ENCODE results near the gene WRAP73.
"Not testable (repeated sequence)": the region's sequence is repeated elsewhere in the genome, so short reads cannot be mapped to it uniquely, and the experiment has no call there.

Gene WRAP73

DNA sequence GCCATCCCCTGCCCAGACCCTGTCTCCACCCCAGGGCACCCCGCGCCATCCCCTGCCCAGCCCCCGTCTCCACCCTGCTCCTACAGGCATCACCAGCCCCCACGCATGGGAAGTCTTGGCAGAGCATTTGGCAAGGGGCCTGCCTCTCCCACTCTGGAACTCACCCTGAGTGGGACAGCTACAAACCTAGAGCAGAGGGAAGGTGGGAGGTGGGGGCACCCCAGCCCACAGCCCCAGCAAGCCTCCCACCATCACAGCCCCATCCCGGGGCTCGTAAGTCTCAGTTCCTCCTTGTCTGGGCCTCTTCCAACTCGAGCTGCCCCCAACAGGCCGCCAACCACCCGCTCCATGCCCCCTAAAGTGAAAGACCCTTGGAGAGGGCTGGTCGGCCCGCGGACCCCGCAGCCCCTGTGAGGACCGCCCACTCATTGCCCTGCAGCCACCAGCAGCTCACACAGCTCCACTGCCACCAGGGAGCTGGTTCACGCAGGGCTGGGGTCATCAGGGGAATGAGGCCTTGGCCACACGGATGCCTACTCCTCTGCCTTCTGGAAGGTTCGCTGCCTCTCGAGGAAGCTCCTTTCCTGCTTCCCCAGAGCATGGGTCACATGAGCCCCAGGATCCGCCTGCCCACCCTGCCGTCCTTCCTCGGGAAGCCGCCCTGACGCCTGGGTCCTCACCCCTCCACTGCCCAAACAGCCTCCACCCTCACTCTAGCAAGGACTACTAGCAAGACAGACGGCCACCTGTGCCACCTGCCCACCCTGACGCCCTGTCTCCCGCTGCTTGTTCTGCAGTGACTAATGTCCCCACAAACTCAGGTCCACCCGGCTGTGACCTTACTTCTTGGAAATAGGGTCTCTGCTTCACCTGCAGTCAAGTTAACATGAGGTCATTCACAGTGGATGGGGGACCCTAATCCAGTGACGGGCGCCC lies 53.0 kb downstream of the WRAP73 start:
- no peak for DNase-seq (ENCODE audit: low spot score)

GRCh38 chr1:3595949-3596348 lies 54.0 kb downstream of the WRAP73 start:
- no peak for DNase-seq (ENCODE audit: low spot score)

- DNase-seq (ENCODE audit: low spot score) = no peak
Measured at GRCh38 chr1:3594706-3595377, 55.1 kb downstream of the WRAP73 start.

GRCh38 chr1:3593745-3594144 lies 56.2 kb downstream of the WRAP73 start:
- DNase-seq (ENCODE audit: low spot score) = no peak

DNA sequence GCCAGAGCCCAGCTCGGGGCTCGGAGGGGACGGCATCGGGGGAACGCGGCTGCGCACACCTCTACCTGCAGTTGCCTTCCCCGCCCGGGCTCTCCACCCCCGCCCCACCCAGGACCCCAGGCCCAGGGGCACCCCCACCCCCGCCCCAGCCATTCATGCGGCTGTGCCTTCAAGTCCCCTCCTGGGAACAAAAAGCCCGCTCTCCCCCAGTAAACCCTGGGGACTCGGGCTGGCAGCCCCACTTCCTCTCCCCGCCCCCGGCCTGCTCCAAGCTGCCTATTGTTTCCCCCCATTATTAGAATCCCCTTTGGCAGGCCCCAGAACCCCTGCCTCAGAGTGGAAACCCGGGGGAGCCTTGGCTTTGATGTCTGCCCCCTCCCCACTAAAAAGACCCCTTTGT lies 56.6 kb downstream of the WRAP73 start:
- DNase-seq (ENCODE audit: low spot score) = no peak

- no peak for DNase-seq (ENCODE audit: low spot score)
Measured at GRCh38 chr1:3590951-3591865, 58.7 kb downstream of the WRAP73 start.

DNA sequence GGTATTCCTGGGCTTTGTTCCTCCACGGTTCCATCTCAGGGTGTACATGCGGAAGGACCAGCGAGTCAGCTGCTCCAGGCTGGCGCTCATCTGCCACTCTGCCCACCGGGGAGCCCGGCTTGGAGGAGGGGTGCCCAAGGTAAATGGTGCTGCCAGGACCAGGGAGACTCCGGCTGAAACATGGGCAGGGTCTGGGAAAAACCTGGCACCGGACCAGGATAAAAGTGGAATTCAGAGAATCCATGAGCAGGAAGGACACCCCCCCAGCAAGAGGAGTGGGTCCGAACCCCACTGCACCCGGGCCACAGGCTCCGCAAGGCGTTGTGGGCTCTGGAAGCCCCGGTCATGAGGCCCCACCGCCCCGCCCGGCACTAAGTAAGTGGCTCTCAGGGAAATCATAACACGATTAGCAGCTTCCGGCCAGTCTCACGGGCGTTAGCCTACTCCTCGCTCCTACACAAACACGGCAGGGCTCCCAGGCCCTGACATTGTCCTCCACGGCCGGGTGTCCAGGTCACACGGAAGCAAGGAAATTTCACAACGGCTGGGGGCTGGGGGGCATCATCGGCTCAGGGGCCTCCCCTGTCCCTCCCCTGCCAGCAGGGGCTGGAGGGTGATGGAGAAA lies 59.7 kb downstream of the WRAP73 start:
- no peak for DNase-seq (ENCODE audit: low spot score)

- DNase-seq (ENCODE audit: low spot score) = no peak
Measured at GRCh38 chr1:3588395-3588794, 61.5 kb downstream of the WRAP73 start.

DNA sequence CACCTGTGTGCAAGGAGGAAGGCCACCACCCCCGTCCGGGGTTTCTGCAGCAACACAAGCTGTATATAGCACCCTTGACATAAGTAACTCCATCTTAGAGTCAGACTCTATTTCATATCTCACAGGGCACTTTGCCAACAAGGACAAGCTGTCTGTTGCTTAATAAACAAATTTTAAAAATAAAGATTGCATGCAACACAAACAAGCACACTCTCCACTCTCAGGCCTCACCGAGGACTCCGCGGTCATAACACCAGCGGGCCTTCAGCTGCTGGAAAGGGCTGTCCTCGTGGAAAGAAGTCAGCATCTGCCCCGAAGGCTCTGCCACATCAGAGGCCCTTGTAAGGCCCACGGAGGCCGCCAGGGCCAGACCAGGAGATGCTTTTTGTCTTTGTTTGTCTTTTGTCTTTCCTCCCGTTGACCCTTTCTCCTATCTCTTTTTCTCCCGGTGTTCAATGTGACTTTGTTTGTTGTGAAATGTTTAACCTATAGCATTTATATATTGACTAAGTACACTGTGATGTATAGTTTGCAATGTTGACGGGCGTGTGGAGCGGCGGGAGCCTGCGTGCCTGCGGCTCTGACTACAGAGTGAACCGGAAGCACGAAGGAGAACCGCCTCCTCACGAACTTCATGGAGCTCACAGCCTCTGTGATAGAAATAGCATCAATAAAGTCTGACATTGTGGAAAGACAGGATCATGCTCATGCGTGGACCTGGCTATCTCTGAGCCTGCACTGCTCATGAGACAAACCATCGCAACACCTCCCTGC lies 62.7 kb downstream of the WRAP73 start:
- no peak for DNase-seq (ENCODE audit: low spot score)

GRCh38 chr1:3585940-3586568 lies 63.8 kb downstream of the WRAP73 start:
- DNase-seq (ENCODE audit: low spot score) = no peak

DNA sequence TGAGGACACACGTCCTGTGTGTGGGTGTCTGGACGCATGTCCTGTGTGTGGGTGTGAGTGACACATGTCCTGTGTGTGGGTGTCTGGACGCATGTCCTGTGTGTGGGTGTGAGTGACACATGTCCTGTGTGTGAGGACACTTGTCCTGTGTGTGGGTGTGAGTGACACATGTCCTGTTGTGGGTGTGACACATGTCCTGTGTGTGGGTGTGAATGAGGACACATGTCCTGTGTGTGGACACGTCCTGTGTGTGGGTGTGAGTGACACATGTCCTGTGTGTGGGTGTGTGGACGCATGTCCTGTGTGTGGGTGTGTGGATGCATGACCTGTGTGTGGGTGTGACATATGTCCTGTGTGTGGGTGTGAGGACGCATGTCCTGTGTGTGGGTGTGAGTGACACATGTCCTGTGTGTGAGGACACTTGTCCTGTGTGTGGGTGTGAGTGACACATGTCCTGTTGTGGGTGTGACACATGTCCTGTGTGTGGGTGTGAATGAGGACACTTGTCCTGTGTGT lies 64.5 kb downstream of the WRAP73 start:
- not testable (repeated sequence) for DNase-seq (ENCODE audit: low spot score)

DNA sequence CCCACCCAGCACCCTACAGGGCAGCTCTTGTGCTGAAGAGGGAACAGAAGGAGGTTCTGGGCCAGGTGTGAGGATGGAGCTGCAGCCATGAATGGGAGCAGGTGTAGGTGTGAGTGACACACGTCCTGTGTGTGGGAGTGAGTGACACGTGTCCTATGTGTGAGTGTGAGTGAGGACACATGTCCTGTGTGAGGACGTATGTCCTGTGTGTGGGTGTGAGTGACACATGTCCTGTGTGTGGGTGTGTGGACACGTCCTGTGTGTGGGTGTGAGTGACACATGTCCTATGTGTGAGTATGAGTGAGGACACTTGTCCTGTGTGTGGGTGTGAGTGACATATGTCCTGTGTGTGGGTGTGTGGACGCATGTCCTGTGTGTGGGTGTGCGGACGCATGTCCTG lies 65.0 kb downstream of the WRAP73 start:
- no peak for DNase-seq (ENCODE audit: low spot score)

DNA sequence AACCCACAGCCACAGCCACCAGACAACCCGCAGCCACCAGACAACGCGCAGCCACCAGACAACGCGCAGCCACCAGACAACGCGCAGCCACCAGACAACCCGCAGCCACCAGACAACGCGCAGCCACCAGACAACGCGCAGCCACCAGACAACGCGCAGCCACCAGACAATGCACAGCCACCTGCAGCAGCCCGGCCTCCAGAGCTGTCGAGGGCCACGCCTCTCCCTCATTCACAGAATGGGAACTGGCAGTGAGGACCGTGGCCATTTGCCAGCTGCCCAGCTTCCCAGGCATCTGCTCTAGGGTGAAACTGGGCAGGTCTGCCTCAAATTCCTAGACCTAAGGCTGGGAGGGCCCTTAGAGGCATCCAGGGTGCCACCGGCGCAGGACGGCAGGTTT lies 66.2 kb downstream of the WRAP73 start:
- DNase-seq (ENCODE audit: low spot score) = not testable (repeated sequence)

DNA sequence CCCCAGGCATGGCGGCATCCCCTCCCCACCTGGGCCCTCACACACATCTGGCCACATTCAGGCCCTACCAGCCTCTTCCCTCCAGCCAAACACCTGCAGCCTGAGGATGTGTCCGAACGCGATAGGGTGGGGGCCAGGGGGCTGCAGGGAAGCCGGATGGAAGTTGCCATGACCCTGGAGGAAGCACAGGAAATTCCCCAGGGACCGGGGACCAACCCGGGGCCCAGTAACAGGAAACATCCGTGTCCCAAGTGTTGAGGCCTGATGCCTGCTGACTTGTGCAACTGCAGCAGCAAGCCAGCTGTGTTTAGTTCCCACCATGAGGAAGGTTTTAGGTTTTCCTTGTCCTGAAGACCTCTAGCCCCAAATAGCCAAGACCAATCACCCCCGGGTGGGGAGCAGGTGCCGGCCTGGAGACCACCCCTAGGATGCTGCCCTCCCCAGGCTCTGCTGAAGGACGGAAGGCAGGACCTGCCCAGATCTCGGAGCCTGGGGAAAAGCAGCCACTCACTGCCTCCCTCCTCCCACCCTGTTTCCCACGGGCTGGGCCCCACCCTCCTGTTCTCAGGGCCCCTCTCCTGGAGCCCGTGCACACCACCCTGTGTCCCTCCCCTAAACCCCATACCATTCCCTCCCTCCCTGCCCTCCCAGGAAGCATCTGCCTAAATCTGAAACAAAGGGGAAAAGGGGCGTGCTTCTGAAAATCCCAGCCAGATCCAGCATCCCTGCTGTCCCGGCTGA lies 68.4 kb downstream of the WRAP73 start:
- DNase-seq (ENCODE audit: low spot score) = no peak
